GM23338 (cell line): ENCODE measurements around the gene ANAPC4. TPM values are rescaled to one million over a fixed set of nuclear protein-coding genes. Genes with fewer than 3 reads are reported as not detected.

ENCODE experiments used
- ATAC-seq: fragments of 200-7000 bp; cut with Tn5 transposase; 3 replicates; pipeline ENCODE4 v1.9.1; 2020
- DNase-seq: peaks from one replicate; pipeline ENCODE4 v3.0.0-alpha.2; 2015; ENCODE audit warnings: low spot score
- H2AFZ ChIP-seq: fragments of 200-600 bp; sonication (generic); 2 replicates; pipeline ENCODE4 v1.8.0; 2016; ENCODE audit warnings: antibody characterized with exemption, mild to moderate bottlenecking, moderate library complexity
- H3F3A ChIP-seq: fragments of 200-600 bp; sonication (generic); replicated peaks from 2 replicates; pipeline ENCODE4 v1.8.0; 2017; ENCODE audit warnings: antibody characterized with exemption, mixed run types, low read depth
- H3K27ac ChIP-seq: fragments of 200-600 bp; sonication (generic); 2 replicates; pipeline ENCODE4 v1.6.1; 2016; ENCODE audit warnings: low read depth
- H3K27me3 ChIP-seq: fragments of 200-600 bp; sonication (generic); 2 replicates; pipeline ENCODE4 v1.8.0; 2016; ENCODE audit warnings: mild to moderate bottlenecking, mixed run types, moderate library complexity; ENCODE audit not compliant: insufficient read depth
- H3K36me3 ChIP-seq: fragments of 200-600 bp; sonication (generic); 2 replicates; pipeline ENCODE4 v1.8.0; 2016; ENCODE audit warnings: mild to moderate bottlenecking; ENCODE audit not compliant: insufficient read depth
- H3K4me1 ChIP-seq: fragments of 200-600 bp; sonication (generic); 2 replicates; pipeline ENCODE4 v1.8.0; 2016; ENCODE audit warnings: mild to moderate bottlenecking, moderate library complexity; ENCODE audit not compliant: insufficient read depth
- H3K4me2 ChIP-seq: fragments of 200-600 bp; sonication (generic); 2 replicates; pipeline ENCODE4 v1.7.1; 2017; ENCODE audit warnings: mixed run types
- H3K4me3 ChIP-seq: fragments of 200-600 bp; sonication (generic); 2 replicates; pipeline ENCODE4 v1.6.1; 2016; ENCODE audit warnings: mixed run types
- H3K79me2 ChIP-seq: fragments of 200-600 bp; sonication (generic); replicated peaks from 2 replicates; pipeline ENCODE4 v1.8.0; 2017; ENCODE audit warnings: mild to moderate bottlenecking; ENCODE audit not compliant: insufficient read depth
- H3K9me2 ChIP-seq: fragments of 200-600 bp; sonication (generic); 2 replicates; pipeline ENCODE4 v1.8.0; 2017; ENCODE audit not compliant: insufficient read depth
- H4K20me1 ChIP-seq: fragments of 200-600 bp; sonication (generic); replicated peaks from 2 replicates; pipeline ENCODE4 v1.8.0; 2017; ENCODE audit warnings: mild to moderate bottlenecking; ENCODE audit not compliant: insufficient read depth
- H3K27ac Mint-ChIP-seq: 2 replicates; pipeline ENCODE4 v1.8.0; 2020; ENCODE audit warnings: inconsistent platforms, mild to moderate bottlenecking, moderate library complexity, mixed read lengths
- H3K27me3 Mint-ChIP-seq: 3 replicates; pipeline ENCODE4 v1.8.0; 2022; ENCODE audit warnings: low read depth, mild to moderate bottlenecking, moderate library complexity, mixed read lengths, inconsistent platforms; ENCODE audit not compliant: insufficient read depth, poor library complexity
- H3K36me3 Mint-ChIP-seq: 3 replicates; pipeline ENCODE4 v1.8.0; 2021; ENCODE audit warnings: low read depth, mild to moderate bottlenecking, inconsistent platforms, moderate library complexity, mixed read lengths
- H3K4me1 Mint-ChIP-seq: 3 replicates; pipeline ENCODE4 v1.8.0; 2020; ENCODE audit warnings: mild to moderate bottlenecking, inconsistent platforms, mixed read lengths
- H3K4me3 Mint-ChIP-seq: 3 replicates; pipeline ENCODE4 v1.8.0; 2021; ENCODE audit warnings: moderate library complexity, mild to moderate bottlenecking, inconsistent platforms, mixed read lengths
- H3K9me3 Mint-ChIP-seq: 3 replicates; pipeline ENCODE4 v1.8.0; 2020; ENCODE audit warnings: moderate library complexity, mild to moderate bottlenecking, inconsistent platforms, mixed read lengths
- EZH2phosphoT487 ChIP-seq: fragments of 200-600 bp; sonication (generic); IDR thresholded peaks from one replicate; pipeline ENCODE4 v1.8.1; 2018; ENCODE audit warnings: antibody characterized with exemption; ENCODE audit not compliant: unreplicated experiment
- NANOG ChIP-seq: IDR thresholded peaks from 2 replicates; pipeline ENCODE4 v1.6.1; 2016; ENCODE audit warnings: antibody characterized with exemption, borderline replicate concordance
- POLR2AphosphoS5 ChIP-seq: IDR thresholded peaks from 2 replicates; pipeline ENCODE4 v1.6.1; 2016; ENCODE audit warnings: antibody characterized with exemption, low read depth
- STAT1 ChIP-seq: IDR thresholded peaks from one replicate; pipeline ENCODE4 v1.6.1; 2016; ENCODE audit warnings: antibody characterized with exemption; ENCODE audit not compliant: unreplicated experiment
- ZNF114 ChIP-seq: fragments of 250-450 bp; sonication (Bioruptor Pico); IDR thresholded peaks from 2 replicates; pipeline ENCODE4 v1.5.0; 2020; ENCODE audit warnings: mild to moderate bottlenecking, moderate library complexity
- polyA plus RNA-seq: library from polyadenylated mRNA; unstranded; fragments of >200 nt; fragmentation: Nextera tagmentation; extraction: Ambion mirVana; gene quantifications from 2 replicates; pipeline ENCODE4 v1.2.1, GENCODE V29; 2016
- total RNA-seq: library from RNA; depleted of rRNA; stranded (reverse); fragments of >200 nt; shearing (Covaris generic); gene quantifications from 2 replicates; pipeline ENCODE4 v1.2.3, GENCODE V29; 2014
- TF ChIP-seq, protein P1 (sequence below): IDR thresholded peaks from 2 replicates; pipeline ENCODE4 v1.6.1; 2016; ENCODE audit warnings: antibody characterized with exemption
- TF ChIP-seq, protein P2 (sequence below): fragments of 250-450 bp; sonication (Bioruptor Pico); IDR thresholded peaks from 2 replicates; pipeline ENCODE4 v1.5.0; 2020; ENCODE audit warnings: mild to moderate bottlenecking, moderate library complexity
- TF ChIP-seq, protein P3 (sequence below), 2 experiments: fragments of 200-600 bp in 1 of 2; sonication (generic) in 1 of 2; conservative IDR thresholded peaks; 2 replicates each; pipeline versions ENCODE4 v1.5.1 to v1.6.1; 2016 to 2017; ENCODE audit warnings: antibody characterized with exemption in 2 of 2, low read depth in 2 of 2, mild to moderate bottlenecking in 2 of 2, moderate library complexity in 1 of 2

Gene ANAPC4
- total and polyA plus RNA-seq, 2 experiments from 2014 or later, result 34.3 to 46.2 TPM

DNA sequence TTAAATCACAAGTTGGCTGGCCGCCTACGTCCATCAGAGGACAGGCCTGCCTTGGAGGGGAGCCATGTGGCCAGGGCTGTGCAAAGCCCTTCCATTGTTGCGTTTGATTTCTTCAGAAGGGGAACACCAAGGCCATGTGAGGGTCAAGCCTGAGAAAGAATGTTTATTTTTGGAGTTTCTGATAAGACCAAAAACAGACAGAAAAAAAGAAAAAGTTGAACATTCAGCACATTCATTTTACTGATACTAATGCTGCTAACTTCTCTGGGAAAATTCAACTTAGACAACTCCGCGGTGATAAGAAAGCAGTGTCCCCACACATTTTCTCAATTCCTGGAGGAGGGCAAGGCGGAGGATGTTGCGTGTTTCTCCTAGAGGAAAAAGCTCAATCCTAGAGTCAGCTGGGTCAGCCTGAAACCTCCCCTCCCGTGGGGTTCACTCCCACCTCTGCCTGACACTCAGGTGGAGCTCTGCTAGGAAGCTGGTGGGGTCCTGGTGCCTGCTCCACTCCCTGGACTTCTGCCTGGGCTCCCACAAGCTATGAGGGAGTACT is 63.5 kb downstream of the ANAPC4 start (continued):
- TF ChIP-seq NANOG, result no peak
- TF ChIP-seq POLR2AphosphoS5, result no peak
- TF ChIP-seq, protein P1, sequence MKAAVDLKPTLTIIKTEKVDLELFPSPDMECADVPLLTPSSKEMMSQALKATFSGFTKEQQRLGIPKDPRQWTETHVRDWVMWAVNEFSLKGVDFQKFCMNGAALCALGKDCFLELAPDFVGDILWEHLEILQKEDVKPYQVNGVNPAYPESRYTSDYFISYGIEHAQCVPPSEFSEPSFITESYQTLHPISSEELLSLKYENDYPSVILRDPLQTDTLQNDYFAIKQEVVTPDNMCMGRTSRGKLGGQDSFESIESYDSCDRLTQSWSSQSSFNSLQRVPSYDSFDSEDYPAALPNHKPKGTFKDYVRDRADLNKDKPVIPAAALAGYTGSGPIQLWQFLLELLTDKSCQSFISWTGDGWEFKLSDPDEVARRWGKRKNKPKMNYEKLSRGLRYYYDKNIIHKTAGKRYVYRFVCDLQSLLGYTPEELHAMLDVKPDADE, result no peak
- no peak for TF ChIP-seq EZH2phosphoT487
- TF ChIP-seq ZNF114 (CRISPR knock-in tag), result no peak
- TF ChIP-seq STAT1, result no peak

DNA sequence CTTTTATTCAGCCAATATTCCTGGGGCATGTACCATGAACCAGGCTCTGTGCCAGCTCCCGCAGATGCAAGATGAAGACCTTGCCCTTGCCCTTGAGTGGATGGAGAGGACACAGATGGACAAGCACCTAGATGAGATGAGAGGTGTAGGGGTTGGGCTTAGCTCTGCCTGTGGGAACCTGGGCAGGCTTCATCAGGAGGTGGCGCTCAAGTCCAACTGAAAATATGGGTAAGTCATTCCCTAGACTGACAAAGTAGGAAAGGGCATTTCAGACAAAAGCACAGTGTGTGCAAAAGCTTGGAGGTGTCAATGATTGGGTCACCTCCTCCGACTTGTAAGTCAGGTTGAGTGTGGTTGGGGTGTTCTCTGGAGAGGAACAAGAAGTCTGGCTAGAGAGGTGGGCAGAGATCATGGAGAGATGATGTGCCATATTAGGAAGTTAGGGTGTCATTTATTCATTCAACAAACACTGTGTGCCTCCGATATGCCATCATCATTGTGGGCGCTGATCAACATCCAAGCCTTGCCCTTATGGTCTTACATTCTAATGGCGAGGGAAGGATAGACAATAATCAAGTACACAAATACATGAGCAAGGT is 64.6 kb downstream of the ANAPC4 start:
- no peak overlapping the region for H3K27ac Mint-ChIP-seq
- DNase-seq (peak; percentile 86), ATAC-seq (peak; percentile 93)
- no peak overlapping the region for H3K4me3 Mint-ChIP-seq
- peaks cover 2% of the 10 kb centered on the region; the same call in 1 of the 3 replicates for H3K9me3 Mint-ChIP-seq
- peaks cover 15% of the 10 kb centered on the region for H3K4me1 Mint-ChIP-seq
- H3K4me1 ChIP-seq, result no peaks in the 10 kb centered on the region
- no peak overlapping the region for H3K4me2 ChIP-seq
- TF ChIP-seq, protein P2, sequence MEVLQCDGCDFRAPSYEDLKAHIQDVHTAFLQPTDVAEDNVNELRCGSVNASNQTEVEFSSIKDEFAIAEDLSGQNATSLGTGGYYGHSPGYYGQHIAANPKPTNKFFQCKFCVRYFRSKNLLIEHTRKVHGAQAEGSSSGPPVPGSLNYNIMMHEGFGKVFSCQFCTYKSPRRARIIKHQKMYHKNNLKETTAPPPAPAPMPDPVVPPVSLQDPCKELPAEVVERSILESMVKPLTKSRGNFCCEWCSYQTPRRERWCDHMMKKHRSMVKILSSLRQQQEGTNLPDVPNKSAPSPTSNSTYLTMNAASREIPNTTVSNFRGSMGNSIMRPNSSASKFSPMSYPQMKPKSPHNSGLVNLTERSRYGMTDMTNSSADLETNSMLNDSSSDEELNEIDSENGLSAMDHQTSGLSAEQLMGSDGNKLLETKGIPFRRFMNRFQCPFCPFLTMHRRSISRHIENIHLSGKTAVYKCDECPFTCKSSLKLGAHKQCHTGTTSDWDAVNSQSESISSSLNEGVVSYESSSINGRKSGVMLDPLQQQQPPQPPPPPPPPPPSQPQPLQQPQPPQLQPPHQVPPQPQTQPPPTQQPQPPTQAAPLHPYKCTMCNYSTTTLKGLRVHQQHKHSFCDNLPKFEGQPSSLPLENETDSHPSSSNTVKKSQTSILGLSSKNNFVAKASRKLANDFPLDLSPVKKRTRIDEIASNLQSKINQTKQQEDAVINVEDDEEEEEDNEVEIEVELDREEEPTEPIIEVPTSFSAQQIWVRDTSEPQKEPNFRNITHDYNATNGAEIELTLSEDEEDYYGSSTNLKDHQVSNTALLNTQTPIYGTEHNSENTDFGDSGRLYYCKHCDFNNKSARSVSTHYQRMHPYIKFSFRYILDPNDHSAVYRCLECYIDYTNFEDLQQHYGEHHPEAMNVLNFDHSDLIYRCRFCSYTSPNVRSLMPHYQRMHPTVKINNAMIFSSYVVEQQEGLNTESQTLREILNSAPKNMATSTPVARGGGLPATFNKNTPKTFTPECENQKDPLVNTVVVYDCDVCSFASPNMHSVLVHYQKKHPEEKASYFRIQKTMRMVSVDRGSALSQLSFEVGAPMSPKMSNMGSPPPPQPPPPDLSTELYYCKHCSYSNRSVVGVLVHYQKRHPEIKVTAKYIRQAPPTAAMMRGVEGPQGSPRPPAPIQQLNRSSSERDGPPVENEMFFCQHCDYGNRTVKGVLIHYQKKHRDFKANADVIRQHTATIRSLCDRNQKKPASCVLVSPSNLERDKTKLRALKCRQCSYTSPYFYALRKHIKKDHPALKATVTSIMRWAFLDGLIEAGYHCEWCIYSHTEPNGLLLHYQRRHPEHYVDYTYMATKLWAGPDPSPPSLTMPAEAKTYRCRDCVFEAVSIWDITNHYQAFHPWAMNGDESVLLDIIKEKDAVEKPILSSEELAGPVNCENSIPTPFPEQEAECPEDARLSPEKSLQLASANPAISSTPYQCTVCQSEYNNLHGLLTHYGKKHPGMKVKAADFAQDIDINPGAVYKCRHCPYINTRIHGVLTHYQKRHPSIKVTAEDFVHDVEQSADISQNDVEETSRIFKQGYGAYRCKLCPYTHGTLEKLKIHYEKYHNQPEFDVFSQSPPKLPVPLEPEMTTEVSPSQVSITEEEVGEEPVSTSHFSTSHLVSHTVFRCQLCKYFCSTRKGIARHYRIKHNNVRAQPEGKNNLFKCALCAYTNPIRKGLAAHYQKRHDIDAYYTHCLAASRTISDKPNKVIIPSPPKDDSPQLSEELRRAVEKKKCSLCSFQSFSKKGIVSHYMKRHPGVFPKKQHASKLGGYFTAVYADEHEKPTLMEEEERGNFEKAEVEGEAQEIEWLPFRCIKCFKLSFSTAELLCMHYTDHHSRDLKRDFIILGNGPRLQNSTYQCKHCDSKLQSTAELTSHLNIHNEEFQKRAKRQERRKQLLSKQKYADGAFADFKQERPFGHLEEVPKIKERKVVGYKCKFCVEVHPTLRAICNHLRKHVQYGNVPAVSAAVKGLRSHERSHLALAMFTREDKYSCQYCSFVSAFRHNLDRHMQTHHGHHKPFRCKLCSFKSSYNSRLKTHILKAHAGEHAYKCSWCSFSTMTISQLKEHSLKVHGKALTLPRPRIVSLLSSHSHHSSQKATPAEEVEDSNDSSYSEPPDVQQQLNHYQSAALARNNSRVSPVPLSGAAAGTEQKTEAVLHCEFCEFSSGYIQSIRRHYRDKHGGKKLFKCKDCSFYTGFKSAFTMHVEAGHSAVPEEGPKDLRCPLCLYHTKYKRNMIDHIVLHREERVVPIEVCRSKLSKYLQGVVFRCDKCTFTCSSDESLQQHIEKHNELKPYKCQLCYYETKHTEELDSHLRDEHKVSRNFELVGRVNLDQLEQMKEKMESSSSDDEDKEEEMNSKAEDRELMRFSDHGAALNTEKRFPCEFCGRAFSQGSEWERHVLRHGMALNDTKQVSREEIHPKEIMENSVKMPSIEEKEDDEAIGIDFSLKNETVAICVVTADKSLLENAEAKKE (CRISPR knock-in tag), result no peak
- TF ChIP-seq, protein P3, sequence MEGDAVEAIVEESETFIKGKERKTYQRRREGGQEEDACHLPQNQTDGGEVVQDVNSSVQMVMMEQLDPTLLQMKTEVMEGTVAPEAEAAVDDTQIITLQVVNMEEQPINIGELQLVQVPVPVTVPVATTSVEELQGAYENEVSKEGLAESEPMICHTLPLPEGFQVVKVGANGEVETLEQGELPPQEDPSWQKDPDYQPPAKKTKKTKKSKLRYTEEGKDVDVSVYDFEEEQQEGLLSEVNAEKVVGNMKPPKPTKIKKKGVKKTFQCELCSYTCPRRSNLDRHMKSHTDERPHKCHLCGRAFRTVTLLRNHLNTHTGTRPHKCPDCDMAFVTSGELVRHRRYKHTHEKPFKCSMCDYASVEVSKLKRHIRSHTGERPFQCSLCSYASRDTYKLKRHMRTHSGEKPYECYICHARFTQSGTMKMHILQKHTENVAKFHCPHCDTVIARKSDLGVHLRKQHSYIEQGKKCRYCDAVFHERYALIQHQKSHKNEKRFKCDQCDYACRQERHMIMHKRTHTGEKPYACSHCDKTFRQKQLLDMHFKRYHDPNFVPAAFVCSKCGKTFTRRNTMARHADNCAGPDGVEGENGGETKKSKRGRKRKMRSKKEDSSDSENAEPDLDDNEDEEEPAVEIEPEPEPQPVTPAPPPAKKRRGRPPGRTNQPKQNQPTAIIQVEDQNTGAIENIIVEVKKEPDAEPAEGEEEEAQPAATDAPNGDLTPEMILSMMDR (conservative IDR thresholded peaks at IDR 0.05; ENCODE audit: low read depth in 2 of 2), result peak; percentile 78 to 92
- TF ChIP-seq STAT1, result no peak
- no peaks in the 10 kb centered on the region for H3K36me3 ChIP-seq
- H3K27me3 Mint-ChIP-seq, result peaks cover 5% of the 10 kb centered on the region
- H3K9me2 ChIP-seq, result no peaks in the 10 kb centered on the region
- H3K4me3 ChIP-seq, result no peak overlapping the region
- H4K20me1 ChIP-seq, result no peaks in the 10 kb centered on the region
- no peak overlapping the region for H2AFZ ChIP-seq
- H3K36me3 Mint-ChIP-seq, result no peaks in the 10 kb centered on the region
- H3F3A ChIP-seq, result no peaks in the 10 kb centered on the region
- no peaks in the 10 kb centered on the region for H3K79me2 ChIP-seq
- no peak overlapping the region for H3K27ac ChIP-seq
- H3K27me3 ChIP-seq, result no peaks in the 10 kb centered on the region
